H54 (cell line): ENCODE data around the gene TRMU.
A peak's percentile ranks its signal among the peaks of the same experiment; 100 is the strongest.

Experiments
- DNase-seq: peaks from one replicate; pipeline ENCODE4 v3.0.0; 2011; ENCODE audit warnings: low spot score, mixed read lengths; ENCODE audit not compliant: insufficient read length
- FAIRE-seq: peaks from 3 replicates; lab custom pipeline; 2011; peaks lifted over from hg19 to GRCh38; lab: Jason Lieb, UNC
- POLR2A ChIP-seq: IDR thresholded peaks from 2 replicates; pipeline ENCODE4 v1.6.1; 2011; ENCODE audit warnings: low read depth, mild to moderate bottlenecking, low read length

TRMU gene

DNA sequence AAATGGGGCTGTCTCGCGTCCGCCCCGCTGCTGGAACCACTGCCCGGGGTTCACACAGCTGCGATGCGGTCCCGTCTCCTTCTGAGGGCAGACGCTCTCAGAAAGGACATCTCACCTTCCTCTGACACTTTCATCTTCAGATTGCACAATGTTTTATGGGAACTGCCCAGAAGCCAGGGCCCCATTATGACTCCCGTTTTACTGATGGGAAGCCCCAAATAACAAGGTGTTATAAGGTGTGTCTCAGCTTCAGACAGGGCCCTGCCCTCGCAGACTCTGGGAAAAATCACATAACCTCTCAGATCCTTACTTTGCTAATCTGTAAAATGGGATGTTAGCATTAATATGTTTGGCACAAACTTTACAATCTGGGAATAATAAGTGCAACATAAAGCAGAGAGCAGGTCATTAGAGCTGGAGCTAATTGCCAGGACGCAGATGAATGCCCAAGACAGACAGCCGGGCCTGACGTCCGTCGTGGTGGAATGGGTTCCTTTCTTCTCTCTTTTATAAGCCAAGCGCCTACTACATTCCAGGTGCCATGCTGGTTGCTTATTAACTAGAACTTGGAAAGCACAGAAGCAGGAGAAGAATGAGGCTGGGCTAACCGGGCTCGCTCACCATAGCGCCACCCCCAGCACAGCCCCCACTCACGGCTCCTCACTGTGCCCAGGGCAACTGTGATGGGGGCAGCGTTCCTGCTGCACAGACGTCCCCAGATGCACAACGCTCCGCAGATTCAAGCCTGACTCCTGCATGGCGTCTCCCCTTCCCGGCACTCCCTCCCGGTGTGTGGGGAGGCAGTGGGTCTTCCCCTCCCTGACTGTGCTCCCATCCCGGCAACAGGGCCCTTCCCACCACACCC, 43.8 kb downstream of the TRMU start:
- no peak for DNase-seq
- FAIRE-seq, result no peak
- no peak for TF ChIP-seq POLR2A

DNA sequence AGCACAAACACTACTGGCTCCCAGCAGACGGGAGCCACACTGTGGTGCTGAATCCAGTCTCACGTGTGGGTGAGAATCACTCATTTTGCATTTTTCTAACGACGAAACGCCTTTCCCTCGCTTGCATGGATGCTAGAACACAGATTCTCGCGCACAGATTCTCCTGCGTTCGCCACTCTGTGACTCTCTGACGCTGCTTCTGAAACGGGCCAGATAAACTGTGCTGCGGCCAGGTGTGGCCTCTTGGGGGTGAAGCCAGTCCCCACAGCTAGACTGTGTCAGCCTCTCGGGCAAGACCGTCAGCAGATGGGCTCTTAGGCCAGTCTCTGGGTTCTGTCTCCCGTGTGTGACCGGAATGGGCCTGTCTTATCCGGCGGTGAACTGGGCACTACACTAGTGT, 44.6 kb downstream of the TRMU start:
- no peak for TF ChIP-seq POLR2A
- FAIRE-seq (no peak), DNase-seq (no peak)

DNA sequence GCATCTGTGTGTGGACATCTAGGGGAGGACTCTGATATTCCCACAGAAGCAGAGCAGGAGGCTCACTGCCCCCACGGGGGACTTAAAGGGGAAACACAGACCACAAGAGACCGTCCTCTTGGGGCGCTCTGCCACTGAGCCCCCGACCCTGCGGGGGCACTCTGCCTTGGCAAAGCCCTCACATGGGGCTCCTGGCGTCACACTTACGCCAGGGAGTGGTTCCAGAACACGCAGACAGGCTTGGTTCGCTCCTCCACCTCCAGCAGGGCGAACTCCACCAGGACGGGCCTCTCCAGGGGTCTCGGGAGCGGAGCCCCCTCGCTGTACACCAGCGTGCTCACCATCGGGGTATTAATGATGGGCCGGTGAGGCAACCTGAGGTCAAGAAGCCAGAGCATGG, 45.1 kb downstream of the TRMU start:
- TF ChIP-seq POLR2A, result no peak
- FAIRE-seq (no peak), DNase-seq (no peak)

GRCh38 chr22:46381142-46381541, 45.6 kb downstream of the TRMU start:
- FAIRE-seq (peak; percentile 82), DNase-seq (peak; percentile 81)
- no peak for TF ChIP-seq POLR2A

DNA sequence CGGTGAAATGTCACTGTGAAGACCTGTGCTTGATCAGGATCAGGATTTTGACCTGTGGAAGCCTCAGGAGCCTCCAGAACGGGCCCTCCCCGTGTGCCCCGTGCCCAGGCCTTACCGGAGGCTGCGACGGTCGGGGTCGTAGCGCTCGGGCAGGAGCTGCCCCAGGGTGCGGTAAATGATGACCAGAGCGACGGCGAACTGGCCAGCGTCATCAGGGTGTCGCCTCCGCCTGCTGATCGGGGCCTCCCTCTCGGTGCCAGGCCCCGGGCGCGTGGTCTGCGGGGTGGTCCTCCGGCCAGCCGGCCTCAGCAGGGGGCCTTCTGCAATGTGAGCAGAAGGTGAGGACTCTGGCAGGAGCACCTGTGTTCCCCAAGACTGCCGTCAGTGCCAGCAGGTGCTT, 46.2 kb downstream of the TRMU start:
- no peak for TF ChIP-seq POLR2A

DNA sequence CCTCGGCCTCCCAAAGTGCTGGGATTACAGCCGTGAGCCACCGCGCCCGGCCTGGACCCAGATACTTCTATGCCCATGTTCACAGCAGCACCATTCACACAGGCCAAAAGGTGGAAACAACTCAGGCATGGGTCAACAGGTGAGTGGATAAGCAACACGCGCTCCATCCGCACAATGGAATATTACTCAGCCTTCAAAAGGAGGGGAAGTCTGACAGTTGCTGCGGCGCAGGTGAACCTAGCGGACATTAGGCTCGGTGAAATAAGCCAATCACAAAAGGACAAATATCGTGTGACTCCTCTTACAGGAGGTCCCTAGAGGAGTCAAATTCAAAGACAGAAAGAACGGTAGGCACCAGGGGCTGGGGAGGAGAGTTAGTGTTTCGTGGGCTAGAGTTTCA, 47.0 kb downstream of the TRMU start:
- no peak for FAIRE-seq
- no peak for TF ChIP-seq POLR2A

More for the DNA sequence above, 46.2 kb downstream of the TRMU start:
- DNase-seq, result no peak
- FAIRE-seq, result no peak

DNA sequence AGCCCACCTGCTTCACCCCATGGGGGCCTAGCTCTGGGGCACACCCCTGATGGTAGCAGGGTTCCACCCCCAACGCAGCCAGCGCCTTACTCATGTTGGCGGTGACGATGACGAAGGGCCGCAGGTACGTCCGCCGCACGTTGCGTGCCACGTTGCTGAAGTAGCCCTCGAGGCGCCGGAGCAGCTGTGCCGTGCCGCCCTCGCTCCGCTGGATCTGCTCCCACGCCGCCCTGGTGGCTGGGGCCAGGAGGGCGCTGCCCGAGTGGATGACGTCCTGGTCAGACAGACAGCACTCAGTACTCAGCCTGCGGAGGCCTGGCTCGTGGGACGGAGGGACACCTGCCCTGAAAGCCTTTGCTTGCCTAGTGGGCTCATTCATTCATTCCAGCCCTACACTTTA, 50.8 kb downstream of the TRMU start:
- DNase-seq (no peak), FAIRE-seq (no peak)

More for the DNA sequence above, 47.0 kb downstream of the TRMU start:
- no peak for DNase-seq

DNA sequence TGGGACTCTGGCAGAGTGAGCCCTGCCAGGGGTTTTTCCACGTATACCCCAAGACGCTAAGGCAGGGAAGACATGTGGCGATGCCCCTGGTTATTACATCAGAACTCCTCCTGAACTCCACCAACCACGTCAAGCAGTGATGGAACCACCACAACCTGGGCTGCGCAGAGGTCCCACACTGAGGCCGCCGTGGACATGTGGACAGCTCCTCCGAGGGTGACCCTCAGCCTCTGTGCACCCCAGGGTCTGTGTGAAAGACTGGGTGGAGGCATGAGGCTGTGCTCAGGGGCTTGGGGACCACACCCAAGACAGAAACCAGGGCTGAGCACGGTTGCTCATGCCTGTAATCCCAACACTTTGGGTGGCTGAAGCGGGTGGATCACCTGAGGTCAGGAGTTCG, 52.2 kb downstream of the TRMU start:
- DNase-seq (no peak), FAIRE-seq (no peak)
- TF ChIP-seq POLR2A, result no peak

More for the DNA sequence above, 50.8 kb downstream of the TRMU start:
- no peak for TF ChIP-seq POLR2A

DNA sequence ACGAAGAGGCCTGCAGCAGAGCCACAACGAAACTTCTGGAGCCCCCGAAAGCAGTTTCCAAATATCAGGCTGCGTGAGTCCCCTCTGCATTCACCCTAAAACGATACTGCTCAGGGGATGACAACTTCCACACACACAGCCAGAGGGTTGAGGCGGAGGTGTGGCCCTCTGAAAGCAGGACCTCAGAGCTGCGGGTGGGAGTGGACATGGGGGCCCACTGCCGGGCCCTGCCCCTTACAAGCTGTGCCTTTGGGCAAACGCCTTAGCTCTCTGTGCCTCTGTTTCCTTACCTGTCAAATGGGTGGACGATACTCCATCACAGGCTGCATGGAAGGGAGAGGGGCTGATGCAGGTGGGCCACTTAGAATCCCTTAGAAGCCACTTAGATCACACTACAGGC, 53.1 kb downstream of the TRMU start:
- TF ChIP-seq POLR2A, result no peak
- DNase-seq (no peak), FAIRE-seq (no peak)

- FAIRE-seq, result no peak
Measured at GRCh38 chr22:46389081-46389480, 53.6 kb downstream of the TRMU start.

DNA sequence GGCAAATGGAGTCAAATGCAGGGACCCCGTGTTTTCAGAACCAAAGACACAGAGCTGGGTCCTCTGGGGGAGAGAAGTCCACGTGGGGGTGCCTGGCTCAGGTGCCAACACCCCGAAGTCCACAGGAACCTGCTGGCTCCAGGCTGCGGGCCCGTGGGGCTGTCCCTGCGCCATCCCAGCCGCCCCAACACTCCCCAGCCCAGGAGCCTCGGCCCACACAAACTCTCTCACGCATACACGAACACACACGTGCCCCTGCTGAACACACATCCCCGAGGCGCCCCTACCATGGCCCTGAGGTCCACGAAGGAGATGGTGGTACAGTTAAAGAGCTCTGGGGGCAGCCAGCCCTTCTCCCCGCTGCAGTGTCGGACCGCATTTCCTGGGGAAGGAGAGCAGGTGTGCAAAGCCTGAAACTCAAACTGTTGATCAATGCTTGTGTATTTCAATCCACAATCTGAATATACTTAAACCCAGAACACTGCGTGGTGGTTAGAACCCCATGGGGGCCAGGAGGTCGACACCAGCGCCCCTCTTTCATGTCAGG, 54.7 kb downstream of the TRMU start:
- no peak for FAIRE-seq
- TF ChIP-seq POLR2A, result no peak
- no peak for DNase-seq

More at GRCh38 chr22:46389081-46389480, 53.6 kb downstream of the TRMU start:
- TF ChIP-seq POLR2A, result no peak
- DNase-seq, result no peak

DNA sequence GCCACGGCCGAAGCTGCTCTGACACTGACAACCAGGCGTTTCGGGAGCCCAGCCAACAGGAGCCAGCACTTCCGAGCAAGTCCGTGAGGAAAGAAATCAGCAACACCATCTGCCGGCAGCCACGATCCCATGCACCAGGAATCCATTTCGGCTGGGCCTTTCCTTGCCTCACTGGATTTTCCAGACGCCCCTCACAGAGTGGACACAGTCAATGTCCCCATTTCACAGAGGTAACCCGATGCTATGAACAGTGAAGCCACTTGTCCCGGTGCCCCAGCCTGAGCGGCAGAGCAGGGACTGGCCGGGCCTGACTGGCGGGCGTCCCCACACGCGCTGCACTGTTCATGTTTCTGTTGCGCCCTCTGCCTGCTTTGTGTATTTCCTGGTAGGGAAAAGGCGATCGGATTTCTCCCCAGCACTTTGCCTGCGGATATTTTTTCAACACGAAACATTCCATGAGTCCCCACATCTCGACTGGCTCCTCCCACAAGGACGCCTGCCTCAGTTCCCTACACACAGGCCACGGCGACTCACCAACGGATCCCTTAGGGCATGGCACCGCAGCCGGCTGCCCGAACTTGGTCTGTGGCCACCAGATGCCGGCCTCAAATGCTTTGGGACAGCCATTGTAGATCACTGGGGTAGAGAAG, 55.3 kb downstream of the TRMU start:
- FAIRE-seq (no peak), DNase-seq (no peak)

DNA sequence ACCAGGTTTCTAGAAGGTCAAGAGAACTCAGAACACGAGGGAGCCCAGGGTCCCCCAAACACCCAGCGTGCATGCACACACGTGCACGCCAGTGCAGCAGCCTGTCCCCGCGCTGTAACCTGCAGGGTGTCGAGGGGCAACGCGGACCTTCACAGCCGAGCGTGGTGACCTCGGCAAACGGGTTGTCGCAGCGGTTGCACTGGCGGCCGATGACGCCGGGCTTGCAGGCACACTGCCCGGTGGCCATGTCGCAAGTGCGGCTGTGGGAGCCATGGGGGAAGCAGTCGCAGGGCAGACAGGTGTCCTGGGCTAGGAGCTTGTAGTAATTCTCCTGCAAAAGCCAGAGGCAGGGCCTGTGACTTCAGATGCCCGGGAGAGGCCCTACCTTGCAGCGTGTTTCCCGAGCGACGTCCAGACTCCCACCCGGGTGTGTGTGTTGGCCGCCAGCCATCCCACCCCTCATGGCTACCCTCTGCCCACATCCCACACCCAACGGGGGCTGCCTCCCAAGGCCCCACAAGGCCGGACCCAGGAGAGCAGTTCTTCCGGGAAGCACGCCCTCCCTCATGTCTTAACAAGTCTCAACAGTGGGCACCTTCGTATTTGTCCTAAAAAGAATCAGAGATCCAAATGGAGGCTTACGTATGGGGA, 56.1 kb downstream of the TRMU start:
- FAIRE-seq, result no peak
- no peak for DNase-seq
- TF ChIP-seq POLR2A, result no peak

More for the DNA sequence above, 55.3 kb downstream of the TRMU start:
- no peak for TF ChIP-seq POLR2A
